HG03025 (cell line): Measurements from ENCODE around the gene KCNJ14.

Source experiments
- ATAC-seq: cut with Tn5 transposase; IDR thresholded peaks from one replicate; pipeline ENCODE4 v1.9.1; 2021; ENCODE audit warnings: mild to moderate bottlenecking, moderate library complexity; ENCODE audit not compliant: unreplicated experiment, low FRiP score

Gene KCNJ14

GRCh38 chr19:48469934-48470680, 14.7 kb downstream of the KCNJ14 start:
- ATAC-seq, result no peak

- ATAC-seq, result no peak
Measured at GRCh38 chr19:48470856-48471255, 15.5 kb downstream of the KCNJ14 start.

GRCh38 chr19:48471836-48472235, 16.5 kb downstream of the KCNJ14 start:
- no peak for ATAC-seq

- ATAC-seq, result no peak
Measured at GRCh38 chr19:48473161-48473966, 18.0 kb downstream of the KCNJ14 start.

GRCh38 chr19:48474084-48474592, 18.8 kb downstream of the KCNJ14 start:
- no peak for ATAC-seq

- no peak for ATAC-seq
Measured at GRCh38 chr19:48475369-48476068, 20.1 kb downstream of the KCNJ14 start.

- no peak for ATAC-seq
Measured at GRCh38 chr19:48476176-48476575, 20.8 kb downstream of the KCNJ14 start.

- ATAC-seq, result no peak
Measured at GRCh38 chr19:48477067-48477685, 21.8 kb downstream of the KCNJ14 start.

GRCh38 chr19:48477698-48478338, 22.4 kb downstream of the KCNJ14 start:
- ATAC-seq, result no peak

GRCh38 chr19:48478339-48479256, 23.2 kb downstream of the KCNJ14 start:
- ATAC-seq, result no peak

- ATAC-seq, result no peak
Measured at GRCh38 chr19:48479686-48480085, 24.3 kb downstream of the KCNJ14 start.

- no peak for ATAC-seq
Measured at GRCh38 chr19:48480183-48480557, 24.8 kb downstream of the KCNJ14 start.

GRCh38 chr19:48480558-48481500, 25.5 kb downstream of the KCNJ14 start:
- ATAC-seq, result no peak

GRCh38 chr19:48481846-48482639, 26.7 kb downstream of the KCNJ14 start:
- ATAC-seq, result no peak

GRCh38 chr19:48483301-48483700, 27.9 kb downstream of the KCNJ14 start:
- ATAC-seq, result no peak

- no peak for ATAC-seq
Measured at GRCh38 chr19:48484247-48484893, 29.0 kb downstream of the KCNJ14 start.
